DOHH2 (cell line): ENCODE data around the gene LEKR1.
"Not testable (repeated sequence)": the region's sequence is repeated elsewhere in the genome, so short reads cannot be mapped to it uniquely, and the experiment has no call there.

Experiments used
- CTCF ChIP-seq: fragments of 200-600 bp; sonication (generic); IDR thresholded peaks from one replicate; pipeline ENCODE4 v1.5.1; 2014; ENCODE audit warnings: antibody characterized with exemption, mild to moderate bottlenecking, low read depth, low read length; ENCODE audit not compliant: poor library complexity, severe bottlenecking
- EZH2phosphoT487 ChIP-seq: fragments of 200-600 bp; sonication (generic); IDR thresholded peaks from 2 replicates; pipeline ENCODE4 v1.6.1; 2017; ENCODE audit warnings: borderline replicate concordance, mild to moderate bottlenecking, antibody characterized with exemption, low read length, moderate library complexity, mixed read lengths

GRCh38 chr3:156895374-156895773, 69.2 kb downstream of the LEKR1 start:
- not testable (repeated sequence) for TF ChIP-seq CTCF, EZH2phosphoT487
